IMR-90 (cell line): ENCODE data around the gene RNU6-7. TPM values are rescaled to one million over a fixed set of nuclear protein-coding genes. Genes with fewer than 3 reads are reported as not detected.

Experiments used
- ATAC-seq: fragments of 200-7000 bp; cut with Tn5 transposase; 2 replicates; pipeline ENCODE4 v1.9.1; 2020; ENCODE audit warnings: low read depth, mild to moderate bottlenecking, moderate library complexity
- BruUV-seq: library from RNA; stranded (reverse); fragments of 400-500 nt; replicated peaks from 2 replicates; lab custom pipeline; 2021; lab: Mats Ljungman, UMichigan
- CTCF ChIA-PET: fragments of 300-600 bp; formaldehyde crosslinking; extraction: SDS; loops from one replicate; lab custom pipeline; 2021; ENCODE audit warnings: antibody characterized with exemption; lab: Yijun Ruan, JAX
- POLR2A ChIA-PET: fragments of 300-600 bp; sonication (Branson Sonifier 250); formaldehyde crosslinking; loops from one replicate; lab custom pipeline; 2022; ENCODE audit warnings: antibody characterized with exemption; ENCODE audit not compliant: unreplicated experiment; lab: Charles Lee
- DNase-seq: peaks from one replicate; pipeline ENCODE4 v3.0.0; 2013
- H2AFZ ChIP-seq: replicated peaks from 2 replicates; pipeline ENCODE3; 2013; ENCODE audit warnings: low read length, mild to moderate bottlenecking; ENCODE audit not compliant: poor library complexity
- H2AK5ac ChIP-seq: 2 replicates; pipeline ENCODE4 v1.6.1; 2013; ENCODE audit warnings: low read depth, low read length, inconsistent platforms
- H2AK9ac ChIP-seq: replicated peaks from 2 replicates; pipeline ENCODE3; 2013; ENCODE audit warnings: mild to moderate bottlenecking, low read depth, low read length, moderate library complexity; ENCODE audit not compliant: poor library complexity
- H2BK120ac ChIP-seq: 2 replicates; pipeline ENCODE4 v1.6.1; 2013; ENCODE audit warnings: low read depth, low read length, inconsistent platforms
- H2BK15ac ChIP-seq: 3 replicates; pipeline ENCODE4 v1.6.1; 2013; ENCODE audit warnings: low read depth, low read length, inconsistent platforms
- H2BK20ac ChIP-seq: 2 replicates; pipeline ENCODE4 v1.6.1; 2013; ENCODE audit warnings: low read depth, mild to moderate bottlenecking, inconsistent platforms, low read length, moderate library complexity
- H2BK5ac ChIP-seq: 2 replicates; pipeline ENCODE4 v1.6.1; 2013; ENCODE audit warnings: mild to moderate bottlenecking, low read depth, low read length, inconsistent platforms; ENCODE audit not compliant: poor library complexity, severe bottlenecking
- H3K14ac ChIP-seq: replicated peaks from 2 replicates; pipeline ENCODE4 v1.6.1; 2013; ENCODE audit warnings: low read depth, low read length, inconsistent platforms
- H3K18ac ChIP-seq: 2 replicates; pipeline ENCODE4 v1.6.1; 2013; ENCODE audit warnings: low read depth, low read length, control low read depth
- H3K23ac ChIP-seq: 2 replicates; pipeline ENCODE4 v1.6.1; 2013; ENCODE audit warnings: low read depth, low read length, inconsistent platforms
- H3K27ac ChIP-seq: 2 replicates; pipeline ENCODE4 v1.5.1; 2013; ENCODE audit warnings: mild to moderate bottlenecking, control low read depth, low read length; ENCODE audit not compliant: insufficient read depth
- H3K27me3 ChIP-seq: 2 replicates; pipeline ENCODE4 v1.6.1; 2013; ENCODE audit warnings: low read length; ENCODE audit not compliant: control insufficient read depth, insufficient read depth
- H3K36me3 ChIP-seq: 2 replicates; pipeline ENCODE4 v1.6.1; 2013; ENCODE audit warnings: low read length, mixed read lengths; ENCODE audit not compliant: control insufficient read depth, insufficient read depth
- H3K4ac ChIP-seq: 2 replicates; pipeline ENCODE4 v1.6.1; 2013; ENCODE audit warnings: low read depth, low read length, inconsistent platforms
- H3K4me1 ChIP-seq: 2 replicates; pipeline ENCODE4 v1.6.1; 2013; ENCODE audit warnings: low read length, mixed read lengths; ENCODE audit not compliant: control insufficient read depth, insufficient read depth
- H3K4me2 ChIP-seq: 2 replicates; pipeline ENCODE4 v1.6.1; 2013; ENCODE audit warnings: low read depth, mild to moderate bottlenecking, control low read depth, low read length, moderate library complexity
- H3K4me3 ChIP-seq: 2 replicates; pipeline ENCODE4 v1.5.1; 2013; ENCODE audit warnings: low read depth, mild to moderate bottlenecking, control low read depth, low read length, moderate library complexity; ENCODE audit not compliant: insufficient read depth
- H3K56ac ChIP-seq: 2 replicates; pipeline ENCODE4 v1.6.1; 2013; ENCODE audit warnings: low read length, inconsistent platforms; ENCODE audit not compliant: insufficient read depth; ENCODE audit errors: extremely low read depth
- H3K79me1 ChIP-seq, 2 experiments: 2 replicates each; pipeline ENCODE4 v1.6.1; 2013; ENCODE audit warnings: low read length in 2 of 2, inconsistent platforms in 1 of 2, low read depth in 1 of 2
- H3K9ac ChIP-seq: 2 replicates; pipeline ENCODE4 v1.6.1; 2013; ENCODE audit warnings: low read depth, low read length, control low read depth
- H3K9me1 ChIP-seq: 2 replicates; pipeline ENCODE4 v1.6.1; 2013; ENCODE audit warnings: low read length, inconsistent platforms; ENCODE audit not compliant: insufficient read depth
- H3K9me3 ChIP-seq: 2 replicates; pipeline ENCODE4 v1.6.1; 2013; ENCODE audit warnings: low read length; ENCODE audit not compliant: control insufficient read depth, insufficient read depth
- H4K20me1 ChIP-seq: 2 replicates; pipeline ENCODE4 v1.6.1; 2013; ENCODE audit warnings: low read length, inconsistent platforms; ENCODE audit not compliant: insufficient read depth
- H4K5ac ChIP-seq: 2 replicates; pipeline ENCODE4 v1.6.1; 2013; ENCODE audit warnings: mild to moderate bottlenecking, low read depth, low read length, control low read depth
- H4K8ac ChIP-seq, 2 experiments: 2 replicates each; pipeline ENCODE4 v1.6.1; 2013; ENCODE audit warnings: low read depth in 2 of 2, low read length in 2 of 2, control low read depth in 1 of 2, inconsistent platforms in 1 of 2
- H4K91ac ChIP-seq: 2 replicates; pipeline ENCODE4 v1.6.1; 2013; ENCODE audit warnings: low read depth, low read length, inconsistent platforms; ENCODE audit not compliant: insufficient read depth
- CEBPB ChIP-seq: IDR thresholded peaks from 2 replicates; pipeline ENCODE4 v1.6.1; 2012; ENCODE audit warnings: low read depth, low read length, improper control_type of control experiment
- CHD1 ChIP-seq: IDR thresholded peaks from 2 replicates; pipeline ENCODE4 v1.6.1; 2012; ENCODE audit warnings: low read depth, low read length, improper control_type of control experiment
- FOS ChIP-seq: fragments of 150-350 bp; IDR thresholded peaks from 2 replicates; pipeline ENCODE4 v1.6.1; 2016; ENCODE audit warnings: low read depth, low read length
- MAFK ChIP-seq: IDR thresholded peaks from 2 replicates; pipeline ENCODE4 v1.6.1; 2012; ENCODE audit warnings: low read depth, low read length, improper control_type of control experiment
- MAZ ChIP-seq: IDR thresholded peaks from 2 replicates; pipeline ENCODE4 v1.6.1; 2012; ENCODE audit warnings: low read depth, mild to moderate bottlenecking, low read length, improper control_type of control experiment, moderate library complexity, borderline replicate concordance
- MXI1 ChIP-seq: IDR thresholded peaks from 2 replicates; pipeline ENCODE4 v1.6.1; 2012; ENCODE audit warnings: low read depth, mild to moderate bottlenecking, low read length, moderate library complexity, borderline replicate concordance
- NFE2L2 ChIP-seq: fragments of 150-350 bp; IDR thresholded peaks from 2 replicates; pipeline ENCODE4 v1.6.1; 2016; ENCODE audit warnings: low read depth, mild to moderate bottlenecking, low read length
- RAD21 ChIP-seq: IDR thresholded peaks from 2 replicates; pipeline ENCODE4 v1.6.1; 2012; ENCODE audit warnings: low read length, improper control_type of control experiment
- RCOR1 ChIP-seq: IDR thresholded peaks from 2 replicates; pipeline ENCODE4 v1.6.1; 2012; ENCODE audit warnings: mild to moderate bottlenecking, low read length, improper control_type of control experiment; ENCODE audit not compliant: insufficient replicate concordance
- RFX5 ChIP-seq: IDR thresholded peaks from 2 replicates; pipeline ENCODE4 v1.8.0; 2012; ENCODE audit warnings: low read depth, mild to moderate bottlenecking, low read length, moderate library complexity
- SMC3 ChIP-seq: fragments of 150-350 bp; IDR thresholded peaks from 2 replicates; pipeline ENCODE4 v1.6.1; 2016; ENCODE audit warnings: low read depth, mild to moderate bottlenecking, antibody characterized with exemption, low read length, moderate library complexity
- WGBS, 2 experiments: methylation state at CpG; one replicate each; pipeline versions ENCODE4 v1.1.5 to v1.1.7; 2013; ENCODE audit warnings: missing lambda C conversion rate in 2 of 2; ENCODE audit not compliant: insufficient read length in 1 of 2; ENCODE audit errors: extremely low coverage in 2 of 2; 5-methylcytosine and 5-hydroxymethylcytosine counted together
- dilution Hi-C: fragments of 300-500 bp; cut with HindIII; formaldehyde crosslinking; loops from one replicate; pipeline ENCODE4 v1.14.3; 2018; ENCODE audit warnings: low sequenced_read_pairs; ENCODE audit not compliant: unreplicated experiment
- in situ Hi-C: fragments of 300-500 bp; cut with MboI; formaldehyde crosslinking; loops from 3 replicates; pipeline ENCODE4 v1.14.3; 2019; ENCODE audit warnings: low sequenced_read_pairs, inconsistent platforms, mixed read lengths
- intact Hi-C: fragments of 100-400 bp; cut with micrococcal nuclease; formaldehyde crosslinking; loops from 2 replicates; pipeline ENCODE4 v1.10.0; 2022
- polyA plus RNA-seq, 3 experiments: library from polyadenylated mRNA; depleted of rRNA; stranded (reverse); fragments of >200 nt; gene quantifications; 2 replicates each; pipeline ENCODE4 v1.2.3, GENCODE V29; 2012; ENCODE audit warnings: low replicate concordance in 1 of 3
- total RNA-seq: library from RNA; depleted of rRNA; stranded (reverse); fragments of >200 nt; gene quantifications from 2 replicates; pipeline ENCODE4 v1.2.3, GENCODE V29; 2012
- TF ChIP-seq, protein P1 (sequence below): fragments of 150-350 bp; IDR thresholded peaks from 2 replicates; pipeline ENCODE4 v1.6.1; 2016; ENCODE audit warnings: low read depth, mild to moderate bottlenecking, low read length, moderate library complexity, borderline replicate concordance
- TF ChIP-seq, protein P2 (sequence below): conservative IDR thresholded peaks from 2 replicates; pipeline ENCODE4 v1.5.1; 2012; ENCODE audit warnings: mild to moderate bottlenecking, low read depth, low read length, improper control_type of control experiment

Gene RNU6-7
- total and polyA plus RNA-seq, 2 of the 4 experiments (the other 2 are of a cell fraction), result not detected

DNA sequence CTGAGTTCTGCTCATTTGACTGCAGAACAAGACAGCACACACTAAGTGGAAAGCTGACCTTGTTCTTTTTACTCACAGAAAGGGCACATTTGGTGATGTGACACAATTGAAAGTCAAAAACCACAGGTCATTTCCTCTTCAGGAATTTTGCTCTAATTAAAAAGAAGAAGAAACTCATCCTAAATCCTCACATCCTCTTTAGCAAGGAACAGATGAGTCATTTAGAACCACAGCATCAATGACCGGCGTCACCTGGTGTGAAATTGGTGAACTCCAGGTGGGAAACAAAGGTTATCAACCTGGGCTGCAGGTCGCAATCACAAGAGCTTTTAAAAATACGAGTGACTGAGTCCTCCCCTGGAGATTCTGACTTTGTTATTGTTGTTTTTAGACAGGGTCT lies 4.1 kb downstream of the RNU6-7 start:
- Histone ChIP-seq H2BK120ac (no peak overlapping the region), H4K8ac (no peak overlapping the region), H3K14ac (no peak overlapping the region), H4K5ac (no peak overlapping the region), H3K27me3 (peaks cover 6% of the 10 kb centered on the region), H3K9me1 (peaks cover 6% of the 10 kb centered on the region; the same call in 1 of the 2 replicates), H3K9ac (no peak overlapping the region), H2BK5ac (no peak overlapping the region), H2AK5ac (no peak overlapping the region), H2BK15ac (no peak overlapping the region), H4K20me1 (no peaks in the 10 kb centered on the region; the same call in 1 of the 2 replicates), H3K56ac (no peak overlapping the region), H2AK9ac (no peak overlapping the region), H3K4me3 (no peak overlapping the region), H3K23ac (no peak overlapping the region), H2AFZ (no peak overlapping the region), H3K18ac (no peak overlapping the region), H3K27ac (no peak overlapping the region), H3K4me2 (no peak overlapping the region), H3K9me3 (no peaks in the 10 kb centered on the region), H3K36me3 (no peaks in the 10 kb centered on the region), H3K4me1 (no peaks in the 10 kb centered on the region), H2BK20ac (no peak overlapping the region), H4K91ac (no peak overlapping the region), H3K4ac (no peak overlapping the region), H3K79me1 (no peaks in the 10 kb centered on the region)
- in situ Hi-C loops (no loop called here), dilution Hi-C loops (no loop called here), intact Hi-C loops (no loop called here)
- ATAC-seq, result no peak
- ChIA-PET CTCF (no interaction called here), POLR2A (no interaction called here)
- no TSS peak for BruUV-seq
- TF ChIP-seq RAD21 (no peak), NFE2L2 (no peak), MXI1 (no peak), RCOR1 (no peak), SMC3 (no peak), CHD1 (no peak), MAZ (no peak), MAFK (no peak), FOS (no peak), CEBPB (no peak), RFX5 (no peak)
- TF ChIP-seq, protein P1, sequence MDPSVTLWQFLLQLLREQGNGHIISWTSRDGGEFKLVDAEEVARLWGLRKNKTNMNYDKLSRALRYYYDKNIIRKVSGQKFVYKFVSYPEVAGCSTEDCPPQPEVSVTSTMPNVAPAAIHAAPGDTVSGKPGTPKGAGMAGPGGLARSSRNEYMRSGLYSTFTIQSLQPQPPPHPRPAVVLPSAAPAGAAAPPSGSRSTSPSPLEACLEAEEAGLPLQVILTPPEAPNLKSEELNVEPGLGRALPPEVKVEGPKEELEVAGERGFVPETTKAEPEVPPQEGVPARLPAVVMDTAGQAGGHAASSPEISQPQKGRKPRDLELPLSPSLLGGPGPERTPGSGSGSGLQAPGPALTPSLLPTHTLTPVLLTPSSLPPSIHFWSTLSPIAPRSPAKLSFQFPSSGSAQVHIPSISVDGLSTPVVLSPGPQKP, result no peak
- TF ChIP-seq, protein P2, sequence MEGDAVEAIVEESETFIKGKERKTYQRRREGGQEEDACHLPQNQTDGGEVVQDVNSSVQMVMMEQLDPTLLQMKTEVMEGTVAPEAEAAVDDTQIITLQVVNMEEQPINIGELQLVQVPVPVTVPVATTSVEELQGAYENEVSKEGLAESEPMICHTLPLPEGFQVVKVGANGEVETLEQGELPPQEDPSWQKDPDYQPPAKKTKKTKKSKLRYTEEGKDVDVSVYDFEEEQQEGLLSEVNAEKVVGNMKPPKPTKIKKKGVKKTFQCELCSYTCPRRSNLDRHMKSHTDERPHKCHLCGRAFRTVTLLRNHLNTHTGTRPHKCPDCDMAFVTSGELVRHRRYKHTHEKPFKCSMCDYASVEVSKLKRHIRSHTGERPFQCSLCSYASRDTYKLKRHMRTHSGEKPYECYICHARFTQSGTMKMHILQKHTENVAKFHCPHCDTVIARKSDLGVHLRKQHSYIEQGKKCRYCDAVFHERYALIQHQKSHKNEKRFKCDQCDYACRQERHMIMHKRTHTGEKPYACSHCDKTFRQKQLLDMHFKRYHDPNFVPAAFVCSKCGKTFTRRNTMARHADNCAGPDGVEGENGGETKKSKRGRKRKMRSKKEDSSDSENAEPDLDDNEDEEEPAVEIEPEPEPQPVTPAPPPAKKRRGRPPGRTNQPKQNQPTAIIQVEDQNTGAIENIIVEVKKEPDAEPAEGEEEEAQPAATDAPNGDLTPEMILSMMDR, result no peak
- no CpG with 5 or more reads among the region's 4 CpGs for WGBS, 2 experiments
- DNase-seq, result no peak
